ENCODE measurements around the gene UNC5C.

- TF ChIP-seq CTCF (IDR thresholded peaks at IDR 0.05; ENCODE audit: low read length): no peak
- no peak for TF ChIP-seq EZH2 (IDR thresholded peaks at IDR 0.05; ENCODE audit: borderline replicate concordance, low read length)
Measured at GRCh38 chr4:95394752-95395306, 153.9 kb downstream of the UNC5C start.
